ENCODE results near the gene ASIC5. TPM values are rescaled to one million over a fixed set of nuclear protein-coding genes. Genes with fewer than 3 reads are reported as not detected.

The ASIC5 gene
- total and polyA plus RNA-seq, 3 experiments from 2014 or later, result not detected

DNA sequence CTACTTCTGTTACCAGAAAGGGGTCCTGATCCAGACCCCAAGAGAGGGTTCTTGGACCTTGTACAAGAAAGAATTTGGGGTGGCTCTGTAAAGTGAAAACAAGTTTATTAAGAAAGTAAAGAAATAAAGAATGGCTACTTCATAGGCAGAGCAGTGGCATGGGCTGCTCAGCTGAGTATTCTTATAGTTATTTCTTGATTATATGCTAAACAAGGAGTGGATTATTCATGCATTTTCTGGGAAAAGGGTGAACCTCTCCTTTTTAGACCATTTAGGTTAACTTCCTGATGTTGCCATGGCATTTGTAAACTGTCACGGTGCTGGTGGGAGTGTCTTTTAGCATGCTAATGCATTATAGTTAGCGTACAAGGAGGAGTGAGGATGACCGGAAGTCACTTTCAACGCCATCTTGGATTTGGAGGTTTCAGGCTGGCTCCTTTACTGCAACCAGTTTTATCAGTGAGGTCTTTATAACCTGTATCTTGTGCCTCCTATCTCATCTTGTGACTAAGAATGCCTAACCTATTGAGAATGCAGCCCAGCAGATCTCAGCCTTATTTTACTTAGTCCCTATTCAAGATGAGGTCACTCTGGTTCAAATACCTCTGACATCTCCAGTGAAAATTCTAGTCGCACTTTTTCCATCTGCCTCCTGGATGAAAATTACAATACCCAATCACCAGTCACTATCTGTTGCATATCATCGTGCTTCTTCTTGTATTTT is 21.9 kb upstream of the ASIC5 start:
- DNase-seq, result no peak
- ChIA-PET CTCF (no interaction called here), POLR2A (no interaction called here)
- no peaks in the 10 kb centered on the region for H3K36me3 Mint-ChIP-seq
- Histone ChIP-seq H3K4me3 (ENCODE audit: low read length) (no peak overlapping the region), H3K27me3 (ENCODE audit: insufficient read depth, low read length, poor library complexity, severe bottlenecking) (no peaks in the 10 kb centered on the region), H3K36me3 (ENCODE audit: insufficient read depth, low read length) (no peaks in the 10 kb centered on the region), H3K4me1 (ENCODE audit: insufficient read depth, low read length) (no peaks in the 10 kb centered on the region), H3K27ac (ENCODE audit: low read depth, low read length) (no peak overlapping the region), H3K9me3 (ENCODE audit: low read length) (no peaks in the 10 kb centered on the region)
- H3K27ac Mint-ChIP-seq, result no peak overlapping the region
- peaks cover 0 to 7% (median 4%) of the 10 kb centered on the region in 5 donors for H3K9me3 Mint-ChIP-seq
- peaks cover 7 to 24% of the 10 kb centered on the region in 2 donors for H3K27me3 Mint-ChIP-seq
- no peaks in the 10 kb centered on the region for H3K4me1 Mint-ChIP-seq
- no peak overlapping the region for H3K4me3 Mint-ChIP-seq

DNA sequence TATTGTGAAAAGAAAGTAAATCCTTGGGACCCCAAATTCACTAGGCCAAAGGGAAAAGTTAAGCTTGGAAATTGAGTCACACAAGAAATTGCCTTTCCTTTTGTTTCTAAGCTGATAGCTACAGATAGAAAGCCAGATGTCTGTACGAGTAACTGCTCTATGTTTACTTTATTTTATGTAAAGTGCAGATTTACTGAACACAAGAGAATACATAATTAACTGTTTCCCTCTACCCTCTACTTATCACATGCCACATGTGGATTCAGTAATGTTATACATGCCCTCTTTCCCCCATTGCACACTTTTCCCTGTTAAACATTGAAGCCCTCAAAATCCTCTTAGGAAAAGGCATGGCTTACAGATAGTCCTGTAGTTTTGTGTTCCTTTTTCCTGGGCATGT is 21.0 kb upstream of the ASIC5 start:
- H3K4me3 Mint-ChIP-seq, result no peak overlapping the region
- H3K4me1 Mint-ChIP-seq, result no peaks in the 10 kb centered on the region
- peaks cover 0 to 6% (median 4%) of the 10 kb centered on the region in 5 donors for H3K9me3 Mint-ChIP-seq
- POLR2A ChIA-PET, result no interaction called here
- H3K36me3 ChIP-seq (ENCODE audit: insufficient read depth, low read length), result no peaks in the 10 kb centered on the region
- no peaks in the 10 kb centered on the region for H3K4me1 ChIP-seq (ENCODE audit: insufficient read depth, low read length)
- no peak overlapping the region for H3K4me3 ChIP-seq (ENCODE audit: low read length)
- CTCF ChIA-PET, result no interaction called here
- H3K27me3 Mint-ChIP-seq, result peaks cover 5 to 17% of the 10 kb centered on the region in 2 donors
- DNase-seq, result no peak
- no peaks in the 10 kb centered on the region for H3K9me3 ChIP-seq (ENCODE audit: low read length)
- H3K27ac Mint-ChIP-seq, result no peak overlapping the region
- H3K27me3 ChIP-seq (ENCODE audit: insufficient read depth, low read length, poor library complexity, severe bottlenecking), result no peaks in the 10 kb centered on the region
- H3K36me3 Mint-ChIP-seq, result no peaks in the 10 kb centered on the region
- no peak overlapping the region for H3K27ac ChIP-seq (ENCODE audit: low read depth, low read length)

DNA sequence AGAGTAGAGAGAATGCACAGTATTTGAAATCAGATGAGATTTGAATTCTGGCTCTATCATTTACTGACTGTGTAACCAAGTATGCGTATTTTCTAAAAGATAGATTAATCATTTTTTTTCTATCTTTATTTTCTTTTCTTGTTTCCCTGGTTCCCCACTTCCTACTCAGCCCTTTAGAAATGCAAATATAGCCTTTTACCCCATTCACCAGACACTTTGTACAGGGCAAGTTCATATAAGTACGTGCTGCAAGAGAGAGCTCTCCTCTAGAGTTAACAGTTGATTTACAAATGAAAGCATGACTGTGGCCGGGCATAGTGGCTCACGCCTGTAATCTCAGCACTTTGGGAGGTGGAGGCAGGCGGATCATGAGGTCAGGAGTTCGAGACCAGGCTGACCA is 19.6 kb upstream of the ASIC5 start:
- Mint-ChIP-seq H3K27me3 (peaks cover 2 to 7% of the 10 kb centered on the region in 2 donors), H3K9me3 (peaks cover 0 to 4% (median 1%) of the 10 kb centered on the region in 5 donors), H3K27ac (no peak overlapping the region), H3K36me3 (no peaks in the 10 kb centered on the region), H3K4me1 (no peaks in the 10 kb centered on the region), H3K4me3 (no peak overlapping the region)
- no peaks in the 10 kb centered on the region for H3K4me1 ChIP-seq (ENCODE audit: insufficient read depth, low read length)
- no peaks in the 10 kb centered on the region for H3K36me3 ChIP-seq (ENCODE audit: insufficient read depth, low read length)
- no peaks in the 10 kb centered on the region for H3K27me3 ChIP-seq (ENCODE audit: insufficient read depth, low read length, poor library complexity, severe bottlenecking)
- no peak for DNase-seq
- ChIA-PET POLR2A (no interaction called here), CTCF (no interaction called here)
- H3K9me3 ChIP-seq (ENCODE audit: low read length), result no peaks in the 10 kb centered on the region
- no peak overlapping the region for H3K4me3 ChIP-seq (ENCODE audit: low read length)
- no peak overlapping the region for H3K27ac ChIP-seq (ENCODE audit: low read depth, low read length)

DNA sequence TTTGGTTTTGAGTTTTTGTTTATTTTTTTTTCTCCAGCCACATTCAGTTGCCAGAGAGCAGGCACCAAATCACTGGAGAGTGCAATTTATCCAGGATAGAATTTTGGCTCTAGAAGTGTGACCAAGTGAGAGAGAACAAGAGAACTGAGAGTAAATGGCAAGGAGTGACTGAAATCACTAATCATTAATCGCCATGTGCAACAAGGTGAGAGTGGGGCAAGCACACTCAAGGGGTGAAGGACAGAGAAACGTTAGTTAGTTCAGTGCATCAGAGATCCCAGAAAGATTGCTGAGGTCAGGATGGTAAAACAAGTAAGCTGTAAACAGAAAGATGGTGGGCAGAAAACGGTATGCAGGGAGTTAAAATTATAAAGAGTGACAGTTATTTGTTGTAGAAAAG is 17.8 kb upstream of the ASIC5 start:
- no peak overlapping the region for H3K4me3 ChIP-seq (ENCODE audit: low read length)
- no peak overlapping the region for H3K27ac ChIP-seq (ENCODE audit: low read depth, low read length)
- Mint-ChIP-seq H3K4me3 (no peak overlapping the region), H3K36me3 (no peaks in the 10 kb centered on the region), H3K27me3 (peaks cover 0 to 4% of the 10 kb centered on the region in 2 donors), H3K27ac (no peak overlapping the region), H3K4me1 (no peaks in the 10 kb centered on the region), H3K9me3 (peaks cover 0 to 5% (median 0%) of the 10 kb centered on the region in 5 donors)
- H3K36me3 ChIP-seq (ENCODE audit: insufficient read depth, low read length), result no peaks in the 10 kb centered on the region
- POLR2A ChIA-PET, result no interaction called here
- H3K4me1 ChIP-seq (ENCODE audit: insufficient read depth, low read length), result no peaks in the 10 kb centered on the region
- H3K27me3 ChIP-seq (ENCODE audit: insufficient read depth, low read length, poor library complexity, severe bottlenecking), result no peaks in the 10 kb centered on the region
- H3K9me3 ChIP-seq (ENCODE audit: low read length), result no peaks in the 10 kb centered on the region
- CTCF ChIA-PET, result no interaction called here
- no peak for DNase-seq

DNA sequence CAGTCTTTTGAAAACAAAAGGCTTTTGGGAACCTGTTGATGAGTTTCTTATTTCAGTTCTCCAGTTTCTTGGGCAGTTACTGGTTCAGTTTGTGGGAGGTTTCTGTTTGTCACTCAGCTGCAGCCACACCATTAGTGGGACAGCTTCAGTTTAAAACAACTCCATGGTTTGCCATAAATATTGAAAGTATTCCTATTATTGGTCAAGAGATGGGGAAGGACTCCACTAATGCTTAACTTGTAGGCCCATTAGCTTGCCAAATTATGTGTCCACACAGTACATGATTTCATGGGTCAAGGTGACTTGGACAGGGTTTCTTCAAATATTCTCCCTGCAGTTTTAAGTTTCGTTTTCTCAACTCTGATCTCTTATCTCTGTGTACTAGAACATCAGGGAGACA is 15.5 kb upstream of the ASIC5 start:
- H3K27me3 ChIP-seq (ENCODE audit: insufficient read depth, low read length, poor library complexity, severe bottlenecking), result no peaks in the 10 kb centered on the region
- ChIA-PET POLR2A (no interaction called here), CTCF (no interaction called here)
- no peaks in the 10 kb centered on the region for H3K36me3 ChIP-seq (ENCODE audit: insufficient read depth, low read length)
- Mint-ChIP-seq H3K27me3 (no peaks in the 10 kb centered on the region), H3K4me3 (no peak overlapping the region), H3K27ac (no peak overlapping the region), H3K4me1 (no peaks in the 10 kb centered on the region), H3K36me3 (no peaks in the 10 kb centered on the region), H3K9me3 (peaks cover 0 to 7% (median 2%) of the 10 kb centered on the region in 5 donors)
- no peak overlapping the region for H3K27ac ChIP-seq (ENCODE audit: low read depth, low read length)
- H3K9me3 ChIP-seq (ENCODE audit: low read length), result no peaks in the 10 kb centered on the region
- DNase-seq, result no peak
- no peak overlapping the region for H3K4me3 ChIP-seq (ENCODE audit: low read length)
- no peaks in the 10 kb centered on the region for H3K4me1 ChIP-seq (ENCODE audit: insufficient read depth, low read length)

DNA sequence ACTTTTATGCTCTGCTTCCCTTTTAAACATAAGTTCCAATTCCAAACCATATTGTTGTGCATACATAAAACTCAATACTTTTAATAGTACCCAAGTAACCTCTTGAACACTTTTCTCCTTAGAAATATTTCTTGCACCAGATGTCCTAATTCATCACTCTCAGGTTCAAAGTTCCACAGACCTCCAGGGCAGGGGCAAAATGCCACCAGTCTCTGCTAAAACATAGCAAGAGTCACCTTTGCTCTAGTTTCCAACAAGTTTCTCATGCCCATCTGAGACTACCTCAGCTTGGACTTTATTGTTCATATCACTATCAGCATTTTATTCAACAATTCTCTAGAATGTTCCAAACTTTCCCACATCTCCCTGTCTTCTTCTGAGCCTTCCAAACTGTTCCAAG is 13.7 kb upstream of the ASIC5 start:
- H3K4me3 Mint-ChIP-seq, result no peak overlapping the region

DNA sequence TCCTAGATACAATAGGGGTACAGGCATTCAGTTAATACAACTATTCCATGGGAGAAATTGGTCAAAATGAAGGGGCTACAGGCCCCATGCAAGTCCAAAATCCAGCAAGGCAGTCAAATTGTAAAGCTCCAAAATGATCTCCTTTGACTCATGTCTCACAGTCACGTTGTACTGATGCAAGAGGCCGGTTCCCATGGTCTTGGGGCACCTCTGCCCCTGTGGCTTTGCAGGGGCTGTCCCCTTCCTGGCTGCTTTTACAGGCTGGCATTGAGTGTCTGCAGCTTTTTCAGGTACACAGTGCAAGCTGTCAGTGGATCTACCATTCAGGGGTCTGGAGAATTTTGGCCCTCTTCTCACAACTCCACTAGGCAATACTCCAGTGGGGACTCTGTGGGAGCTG is 12.5 kb upstream of the ASIC5 start:
- Mint-ChIP-seq H3K9me3 (peaks cover 0 to 7% (median 5%) of the 10 kb centered on the region in 5 donors), H3K36me3 (no peaks in the 10 kb centered on the region), H3K27ac (no peak overlapping the region), H3K4me1 (no peaks in the 10 kb centered on the region), H3K4me3 (no peak overlapping the region), H3K27me3 (no peaks in the 10 kb centered on the region)
- Histone ChIP-seq H3K9me3 (ENCODE audit: low read length) (no peaks in the 10 kb centered on the region), H3K36me3 (ENCODE audit: insufficient read depth, low read length) (no peaks in the 10 kb centered on the region), H3K4me3 (ENCODE audit: low read length) (no peak overlapping the region), H3K4me1 (ENCODE audit: insufficient read depth, low read length) (no peaks in the 10 kb centered on the region), H3K27ac (ENCODE audit: low read depth, low read length) (no peak overlapping the region), H3K27me3 (ENCODE audit: insufficient read depth, low read length, poor library complexity, severe bottlenecking) (no peaks in the 10 kb centered on the region)
- no peak for DNase-seq
- ChIA-PET POLR2A (no interaction called here), CTCF (no interaction called here)

More for the DNA sequence above, 13.7 kb upstream of the ASIC5 start:
- no peaks in the 10 kb centered on the region for H3K36me3 Mint-ChIP-seq
- H3K4me1 Mint-ChIP-seq, result no peaks in the 10 kb centered on the region
- CTCF ChIA-PET, result no interaction called here
- H3K27me3 Mint-ChIP-seq, result no peaks in the 10 kb centered on the region
- no peak for DNase-seq
- Histone ChIP-seq H3K27ac (ENCODE audit: low read depth, low read length) (no peak overlapping the region), H3K9me3 (ENCODE audit: low read length) (no peaks in the 10 kb centered on the region), H3K4me3 (ENCODE audit: low read length) (no peak overlapping the region), H3K4me1 (ENCODE audit: insufficient read depth, low read length) (no peaks in the 10 kb centered on the region), H3K27me3 (ENCODE audit: insufficient read depth, low read length, poor library complexity, severe bottlenecking) (no peaks in the 10 kb centered on the region), H3K36me3 (ENCODE audit: insufficient read depth, low read length) (no peaks in the 10 kb centered on the region)
- POLR2A ChIA-PET, result no interaction called here
- H3K9me3 Mint-ChIP-seq, result peaks cover 0 to 8% (median 5%) of the 10 kb centered on the region in 5 donors
- no peak overlapping the region for H3K27ac Mint-ChIP-seq

DNA sequence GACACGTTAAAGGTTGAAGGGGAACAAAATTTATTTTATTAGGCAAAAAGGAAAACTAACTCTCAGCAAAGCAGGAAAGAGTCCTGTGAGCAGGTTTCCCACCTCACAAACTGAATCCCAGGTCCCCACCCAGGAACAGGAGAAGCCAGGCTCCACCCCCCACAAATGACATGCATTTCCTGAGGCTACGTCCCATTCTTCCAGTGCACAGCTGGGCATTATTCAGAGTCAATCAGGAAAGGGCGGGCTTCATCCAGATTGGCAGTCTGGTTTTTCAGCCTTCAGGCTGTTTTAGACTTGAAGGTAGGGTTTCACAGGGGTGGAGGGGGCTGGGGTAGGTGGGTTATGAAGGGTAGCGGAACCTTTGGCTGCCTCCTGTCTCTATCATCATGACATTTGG is 11.9 kb upstream of the ASIC5 start:
- Histone ChIP-seq H3K4me1 (ENCODE audit: insufficient read depth, low read length) (no peaks in the 10 kb centered on the region), H3K27me3 (ENCODE audit: insufficient read depth, low read length, poor library complexity, severe bottlenecking) (no peaks in the 10 kb centered on the region), H3K4me3 (ENCODE audit: low read length) (no peak overlapping the region), H3K9me3 (ENCODE audit: low read length) (no peaks in the 10 kb centered on the region), H3K36me3 (ENCODE audit: insufficient read depth, low read length) (no peaks in the 10 kb centered on the region), H3K27ac (ENCODE audit: low read depth, low read length) (no peak overlapping the region)
- Mint-ChIP-seq H3K36me3 (no peaks in the 10 kb centered on the region), H3K4me1 (no peaks in the 10 kb centered on the region), H3K9me3 (peaks cover 0 to 8% (median 5%) of the 10 kb centered on the region in 5 donors), H3K27me3 (no peaks in the 10 kb centered on the region), H3K4me3 (no peak overlapping the region), H3K27ac (no peak overlapping the region)
- POLR2A ChIA-PET, result no interaction called here
- DNase-seq, result no peak
- CTCF ChIA-PET, result no interaction called here

Measured in CD8-positive, alpha-beta memory T cell (primary cell).